Esophagus squamous epithelium (tissue), 4 donors: ENCODE results near the gene CLUH.

Source experiments
- POLR2A ChIP-seq, 4 donors: fragments of 450-650 bp; IDR thresholded peaks; one replicate each; pipeline ENCODE4 v1.6.1; 2017; ENCODE audit warnings: antibody characterized with exemption in 4 of 4, mild to moderate bottlenecking in 4 of 4, moderate library complexity in 3 of 4
- TF ChIP-seq, protein P1 (sequence below), 6 experiments: fragments of 450-650 bp in 4 of 6; fragments of 200-600 bp in 2 of 6; sonication (generic) in 2 of 6; IDR thresholded peaks; one replicate each; pipeline ENCODE4 v1.5.1; 2016 to 2019; ENCODE audit warnings: antibody characterized with exemption in 6 of 6, mild to moderate bottlenecking in 4 of 6, moderate library complexity in 4 of 6

DNA sequence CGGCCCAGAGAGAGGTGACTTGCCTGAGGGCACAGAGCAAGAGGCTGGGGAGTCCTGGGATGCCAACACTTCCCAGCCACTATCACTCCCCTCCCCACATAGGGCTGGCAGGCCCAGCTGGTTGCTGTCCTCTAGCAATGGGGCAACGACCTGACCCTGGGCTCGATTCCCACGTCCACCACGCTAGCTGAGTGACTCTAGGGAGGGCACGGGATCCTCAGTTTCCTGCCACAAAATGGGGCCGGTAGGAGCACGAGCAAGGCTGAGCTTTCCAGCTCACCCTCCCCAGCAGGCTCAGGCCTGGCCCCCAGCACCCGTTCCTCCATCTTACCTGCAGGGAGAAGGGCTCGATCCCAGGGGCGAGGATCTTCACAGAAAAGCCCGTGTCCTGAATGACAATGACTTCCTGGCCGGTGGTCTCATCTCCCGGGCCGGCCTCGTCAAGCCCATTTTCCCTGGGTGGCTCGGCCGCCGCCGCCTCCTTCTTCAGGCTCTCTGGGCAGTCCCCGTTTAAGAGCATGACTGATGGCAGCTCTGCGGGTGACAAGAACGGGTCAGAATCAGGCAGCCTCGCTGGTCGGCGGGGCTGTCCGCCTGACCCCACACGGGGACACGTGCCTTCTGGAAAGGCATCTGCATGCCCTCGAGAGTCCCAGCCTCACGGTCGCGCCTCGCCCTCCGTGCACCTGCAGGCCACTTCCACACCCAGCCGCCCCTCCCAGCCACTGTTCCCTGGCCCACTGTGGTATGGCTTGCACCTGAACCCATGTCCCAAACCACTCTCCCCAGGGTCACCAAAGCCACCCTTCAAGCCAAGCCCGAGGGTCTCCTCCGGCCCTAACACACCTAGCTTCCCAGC, 7.3 kb downstream of the CLUH start:
- TF ChIP-seq POLR2A (IDR thresholded peaks at IDR 0.05) = no peak
- TF ChIP-seq, protein P1, sequence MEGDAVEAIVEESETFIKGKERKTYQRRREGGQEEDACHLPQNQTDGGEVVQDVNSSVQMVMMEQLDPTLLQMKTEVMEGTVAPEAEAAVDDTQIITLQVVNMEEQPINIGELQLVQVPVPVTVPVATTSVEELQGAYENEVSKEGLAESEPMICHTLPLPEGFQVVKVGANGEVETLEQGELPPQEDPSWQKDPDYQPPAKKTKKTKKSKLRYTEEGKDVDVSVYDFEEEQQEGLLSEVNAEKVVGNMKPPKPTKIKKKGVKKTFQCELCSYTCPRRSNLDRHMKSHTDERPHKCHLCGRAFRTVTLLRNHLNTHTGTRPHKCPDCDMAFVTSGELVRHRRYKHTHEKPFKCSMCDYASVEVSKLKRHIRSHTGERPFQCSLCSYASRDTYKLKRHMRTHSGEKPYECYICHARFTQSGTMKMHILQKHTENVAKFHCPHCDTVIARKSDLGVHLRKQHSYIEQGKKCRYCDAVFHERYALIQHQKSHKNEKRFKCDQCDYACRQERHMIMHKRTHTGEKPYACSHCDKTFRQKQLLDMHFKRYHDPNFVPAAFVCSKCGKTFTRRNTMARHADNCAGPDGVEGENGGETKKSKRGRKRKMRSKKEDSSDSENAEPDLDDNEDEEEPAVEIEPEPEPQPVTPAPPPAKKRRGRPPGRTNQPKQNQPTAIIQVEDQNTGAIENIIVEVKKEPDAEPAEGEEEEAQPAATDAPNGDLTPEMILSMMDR (IDR thresholded peaks at IDR 0.05) = no peak
